ENCODE data around the gene GBP4.

GBP4 gene

DNA sequence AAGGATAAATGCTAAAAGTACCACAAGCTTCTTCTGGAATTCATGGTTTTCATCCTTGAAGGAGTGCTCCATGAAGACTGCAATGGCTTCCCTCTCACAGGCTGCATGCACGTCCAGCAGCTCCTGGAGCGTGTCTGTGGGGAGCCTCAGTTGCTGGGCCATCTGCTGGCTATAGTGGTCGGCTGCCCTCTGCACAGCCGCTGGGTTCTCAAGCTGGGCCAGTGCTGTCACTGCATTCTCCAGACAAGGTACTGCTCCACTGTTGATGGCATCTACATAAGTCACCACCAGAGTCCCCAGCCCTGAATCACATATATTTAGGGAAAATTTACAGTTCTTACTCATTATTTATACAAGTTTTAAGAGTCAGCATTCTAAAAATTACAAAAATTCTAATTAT lies 8.7 kb downstream of the GBP4 start:
- DNase-seq (ENCODE audit: low read depth in 1 of 2, low spot score in 1 of 2), result no peak
- Histone ChIP-seq H3K4me3 (replicated peaks; ENCODE audit: insufficient read depth, low read length) (no peak overlapping the region), H3K27me3 (ENCODE audit: insufficient read depth, poor library complexity, severe bottlenecking) (peaks cover 2% of the 10 kb centered on the region), H3K27ac (replicated peaks) (no peak overlapping the region)
- TF ChIP-seq SPI1 (IDR thresholded peaks at IDR 0.05; ENCODE audit: borderline replicate concordance, low read depth) (no peak), GABPA (IDR thresholded peaks at IDR 0.05; ENCODE audit: low read depth) (no peak), POLR2AphosphoS5 (IDR thresholded peaks at IDR 0.05; ENCODE audit: low read depth) (no peak)
- TF ChIP-seq, protein P1, sequence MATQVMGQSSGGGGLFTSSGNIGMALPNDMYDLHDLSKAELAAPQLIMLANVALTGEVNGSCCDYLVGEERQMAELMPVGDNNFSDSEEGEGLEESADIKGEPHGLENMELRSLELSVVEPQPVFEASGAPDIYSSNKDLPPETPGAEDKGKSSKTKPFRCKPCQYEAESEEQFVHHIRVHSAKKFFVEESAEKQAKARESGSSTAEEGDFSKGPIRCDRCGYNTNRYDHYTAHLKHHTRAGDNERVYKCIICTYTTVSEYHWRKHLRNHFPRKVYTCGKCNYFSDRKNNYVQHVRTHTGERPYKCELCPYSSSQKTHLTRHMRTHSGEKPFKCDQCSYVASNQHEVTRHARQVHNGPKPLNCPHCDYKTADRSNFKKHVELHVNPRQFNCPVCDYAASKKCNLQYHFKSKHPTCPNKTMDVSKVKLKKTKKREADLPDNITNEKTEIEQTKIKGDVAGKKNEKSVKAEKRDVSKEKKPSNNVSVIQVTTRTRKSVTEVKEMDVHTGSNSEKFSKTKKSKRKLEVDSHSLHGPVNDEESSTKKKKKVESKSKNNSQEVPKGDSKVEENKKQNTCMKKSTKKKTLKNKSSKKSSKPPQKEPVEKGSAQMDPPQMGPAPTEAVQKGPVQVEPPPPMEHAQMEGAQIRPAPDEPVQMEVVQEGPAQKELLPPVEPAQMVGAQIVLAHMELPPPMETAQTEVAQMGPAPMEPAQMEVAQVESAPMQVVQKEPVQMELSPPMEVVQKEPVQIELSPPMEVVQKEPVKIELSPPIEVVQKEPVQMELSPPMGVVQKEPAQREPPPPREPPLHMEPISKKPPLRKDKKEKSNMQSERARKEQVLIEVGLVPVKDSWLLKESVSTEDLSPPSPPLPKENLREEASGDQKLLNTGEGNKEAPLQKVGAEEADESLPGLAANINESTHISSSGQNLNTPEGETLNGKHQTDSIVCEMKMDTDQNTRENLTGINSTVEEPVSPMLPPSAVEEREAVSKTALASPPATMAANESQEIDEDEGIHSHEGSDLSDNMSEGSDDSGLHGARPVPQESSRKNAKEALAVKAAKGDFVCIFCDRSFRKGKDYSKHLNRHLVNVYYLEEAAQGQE (IDR thresholded peaks at IDR 0.05; ENCODE audit: insufficient replicate concordance, low read depth), result no peak
- TF ChIP-seq, protein P2, sequence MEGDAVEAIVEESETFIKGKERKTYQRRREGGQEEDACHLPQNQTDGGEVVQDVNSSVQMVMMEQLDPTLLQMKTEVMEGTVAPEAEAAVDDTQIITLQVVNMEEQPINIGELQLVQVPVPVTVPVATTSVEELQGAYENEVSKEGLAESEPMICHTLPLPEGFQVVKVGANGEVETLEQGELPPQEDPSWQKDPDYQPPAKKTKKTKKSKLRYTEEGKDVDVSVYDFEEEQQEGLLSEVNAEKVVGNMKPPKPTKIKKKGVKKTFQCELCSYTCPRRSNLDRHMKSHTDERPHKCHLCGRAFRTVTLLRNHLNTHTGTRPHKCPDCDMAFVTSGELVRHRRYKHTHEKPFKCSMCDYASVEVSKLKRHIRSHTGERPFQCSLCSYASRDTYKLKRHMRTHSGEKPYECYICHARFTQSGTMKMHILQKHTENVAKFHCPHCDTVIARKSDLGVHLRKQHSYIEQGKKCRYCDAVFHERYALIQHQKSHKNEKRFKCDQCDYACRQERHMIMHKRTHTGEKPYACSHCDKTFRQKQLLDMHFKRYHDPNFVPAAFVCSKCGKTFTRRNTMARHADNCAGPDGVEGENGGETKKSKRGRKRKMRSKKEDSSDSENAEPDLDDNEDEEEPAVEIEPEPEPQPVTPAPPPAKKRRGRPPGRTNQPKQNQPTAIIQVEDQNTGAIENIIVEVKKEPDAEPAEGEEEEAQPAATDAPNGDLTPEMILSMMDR (IDR thresholded peaks at IDR 0.05; ENCODE audit: insufficient read depth, low read length), result no peak

DNA sequence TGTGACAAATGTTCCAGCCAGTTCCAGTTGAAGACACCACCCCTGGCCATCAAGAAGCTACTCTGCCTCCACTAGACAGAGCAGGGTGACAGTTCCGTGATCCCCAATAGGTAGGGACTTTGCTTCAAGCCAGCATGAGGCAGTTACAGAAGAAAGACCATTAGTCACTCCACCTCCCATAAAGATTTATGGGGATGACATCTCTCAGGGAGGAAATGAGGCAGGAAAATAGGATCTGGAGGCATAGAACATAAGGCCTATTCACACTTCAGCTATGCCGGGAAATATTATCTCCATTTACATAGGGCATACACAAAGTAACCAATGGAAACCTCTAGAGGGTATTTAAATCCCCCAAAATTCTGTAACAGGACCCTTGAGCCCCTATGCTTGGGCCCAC lies 19.4 kb downstream of the GBP4 start:
- Histone ChIP-seq H3K27me3 (ENCODE audit: insufficient read depth, poor library complexity, severe bottlenecking) (peaks cover 2% of the 10 kb centered on the region), H3K4me3 (replicated peaks; ENCODE audit: insufficient read depth, low read length) (no peak overlapping the region), H3K27ac (replicated peaks) (no peak overlapping the region)
- TF ChIP-seq, protein P2 (IDR thresholded peaks at IDR 0.05; ENCODE audit: insufficient read depth, low read length), result no peak
- TF ChIP-seq SPI1 (IDR thresholded peaks at IDR 0.05; ENCODE audit: borderline replicate concordance, low read depth), result no peak
- TF ChIP-seq GABPA (IDR thresholded peaks at IDR 0.05; ENCODE audit: low read depth), result no peak
- TF ChIP-seq, protein P1 (IDR thresholded peaks at IDR 0.05; ENCODE audit: insufficient replicate concordance, low read depth), result no peak
- TF ChIP-seq POLR2AphosphoS5 (IDR thresholded peaks at IDR 0.05; ENCODE audit: low read depth), result no peak
- no peak for DNase-seq (ENCODE audit: low read depth in 1 of 2, low spot score in 1 of 2)

DNA sequence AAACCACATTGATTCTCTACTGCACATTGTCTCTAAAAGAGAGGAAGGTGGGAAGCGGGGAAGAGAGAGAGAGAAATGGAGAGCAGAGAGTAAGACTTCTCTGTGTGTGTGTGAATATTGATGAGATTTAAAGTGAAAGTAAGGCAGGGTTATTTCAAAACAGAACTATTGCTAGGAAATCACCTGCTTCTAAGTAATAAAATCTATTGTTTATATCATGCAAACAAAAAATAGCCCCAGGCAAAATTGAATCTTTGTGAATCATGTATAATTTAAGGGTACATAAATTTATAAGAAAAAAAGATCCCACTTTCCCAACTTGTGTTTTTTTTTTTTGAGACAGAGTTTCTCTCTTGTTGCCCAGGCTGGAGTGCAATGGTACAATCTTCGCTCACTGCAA lies 21.8 kb downstream of the GBP4 start:
- TF ChIP-seq, protein P1 (IDR thresholded peaks at IDR 0.05; ENCODE audit: insufficient replicate concordance, low read depth), result no peak
- TF ChIP-seq SPI1 (IDR thresholded peaks at IDR 0.05; ENCODE audit: borderline replicate concordance, low read depth), result no peak
- Histone ChIP-seq H3K27me3 (ENCODE audit: insufficient read depth, poor library complexity, severe bottlenecking) (peaks cover 2% of the 10 kb centered on the region), H3K27ac (replicated peaks) (no peak overlapping the region)

More for the DNA sequence above, 21.8 kb downstream of the GBP4 start:
- DNase-seq (ENCODE audit: low read depth in 1 of 2, low spot score in 1 of 2), result no peak
- H3K4me3 ChIP-seq (replicated peaks; ENCODE audit: insufficient read depth, low read length), result no peak overlapping the region
